Activated B cell treated with CpG ODN at 0.5 μM for 24 hours (primary cell): ENCODE measurements around the gene ASTN1. TPM values are rescaled to one million over a fixed set of nuclear protein-coding genes. Genes with fewer than 3 reads are reported as not detected.

Experiments
- ATAC-seq: fragments of 200-7000 bp; cut with Tn5 transposase; one replicate; pipeline ENCODE4 v1.10.0; 2021; ENCODE audit warnings: low read depth, mild to moderate bottlenecking, moderate library complexity
- CTCF ChIA-PET: fragments of 350-600 bp; sonication (Branson Sonifier 250); formaldehyde crosslinking; loops from one replicate; lab custom pipeline; 2021; ENCODE audit warnings: antibody characterized with exemption; lab: Charles Lee
- POLR2A ChIA-PET: fragments of 350-600 bp; sonication (Branson Sonifier 250); formaldehyde crosslinking; loops from one replicate; lab custom pipeline; 2021; ENCODE audit warnings: antibody characterized with exemption; lab: Charles Lee
- DNase-seq: peaks from one replicate; pipeline ENCODE4 v3.0.0; 2022
- H3K27ac Mint-ChIP-seq: one replicate; pipeline ENCODE4 v1.8.0; 2020; ENCODE audit warnings: mixed read lengths
- H3K27me3 Mint-ChIP-seq: one replicate; pipeline ENCODE4 v1.8.0; 2021; ENCODE audit warnings: mixed read lengths
- H3K36me3 Mint-ChIP-seq: one replicate; pipeline ENCODE4 v1.8.0; 2021; ENCODE audit warnings: low read depth, mixed read lengths
- H3K4me1 Mint-ChIP-seq: one replicate; pipeline ENCODE4 v1.8.0; 2021; ENCODE audit warnings: mixed read lengths
- H3K4me3 Mint-ChIP-seq: one replicate; pipeline ENCODE4 v1.8.0; 2020; ENCODE audit warnings: mild to moderate bottlenecking, mixed read lengths
- H3K9me3 Mint-ChIP-seq: one replicate; pipeline ENCODE4 v1.8.0; 2020; ENCODE audit warnings: mixed read lengths
- intact Hi-C: fragments of 100-400 bp; cut with micrococcal nuclease; formaldehyde crosslinking; loops from one replicate; pipeline ENCODE4 v1.15.1; 2024
- total RNA-seq: library from RNA; stranded (reverse); gene quantifications from 2 replicates; pipeline ENCODE4 v1.2.3, GENCODE V29; 2022
- TF ChIP-seq, protein P1 (sequence below): fragments of 200-600 bp; IDR thresholded peaks from one replicate; pipeline ENCODE4 v1.8.0; 2022; ENCODE audit warnings: antibody characterized with exemption, mild to moderate bottlenecking

ASTN1 gene
- total RNA-seq, 1 donor from 2014 or later, result not detected

DNA sequence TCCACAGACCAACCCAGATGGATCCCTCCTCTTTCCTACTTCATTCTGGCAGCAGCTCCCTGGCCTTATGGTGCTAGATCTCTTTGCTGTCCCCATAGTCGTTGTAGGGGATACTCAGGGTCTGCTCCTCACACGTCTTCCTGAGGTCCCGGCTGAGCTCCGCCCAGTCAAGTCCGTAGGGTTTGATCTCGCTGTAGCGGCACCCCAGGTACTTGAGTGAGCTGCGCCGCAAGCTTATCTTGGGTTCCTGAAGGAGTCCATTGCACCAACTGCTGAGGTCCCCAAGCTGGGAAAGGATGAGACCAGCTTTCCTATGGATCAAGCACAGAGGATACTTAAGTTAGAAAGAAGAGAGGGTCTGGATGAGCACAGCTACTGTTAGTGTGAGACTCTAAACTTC, 300.3 kb downstream of the ASTN1 start:
- Mint-ChIP-seq H3K27me3 (peaks cover 1% of the 10 kb centered on the region), H3K27ac (no peak overlapping the region), H3K4me3 (no peak overlapping the region), H3K9me3 (no peaks in the 10 kb centered on the region), H3K4me1 (no peaks in the 10 kb centered on the region), H3K36me3 (no peaks in the 10 kb centered on the region)
- TF ChIP-seq, protein P1, sequence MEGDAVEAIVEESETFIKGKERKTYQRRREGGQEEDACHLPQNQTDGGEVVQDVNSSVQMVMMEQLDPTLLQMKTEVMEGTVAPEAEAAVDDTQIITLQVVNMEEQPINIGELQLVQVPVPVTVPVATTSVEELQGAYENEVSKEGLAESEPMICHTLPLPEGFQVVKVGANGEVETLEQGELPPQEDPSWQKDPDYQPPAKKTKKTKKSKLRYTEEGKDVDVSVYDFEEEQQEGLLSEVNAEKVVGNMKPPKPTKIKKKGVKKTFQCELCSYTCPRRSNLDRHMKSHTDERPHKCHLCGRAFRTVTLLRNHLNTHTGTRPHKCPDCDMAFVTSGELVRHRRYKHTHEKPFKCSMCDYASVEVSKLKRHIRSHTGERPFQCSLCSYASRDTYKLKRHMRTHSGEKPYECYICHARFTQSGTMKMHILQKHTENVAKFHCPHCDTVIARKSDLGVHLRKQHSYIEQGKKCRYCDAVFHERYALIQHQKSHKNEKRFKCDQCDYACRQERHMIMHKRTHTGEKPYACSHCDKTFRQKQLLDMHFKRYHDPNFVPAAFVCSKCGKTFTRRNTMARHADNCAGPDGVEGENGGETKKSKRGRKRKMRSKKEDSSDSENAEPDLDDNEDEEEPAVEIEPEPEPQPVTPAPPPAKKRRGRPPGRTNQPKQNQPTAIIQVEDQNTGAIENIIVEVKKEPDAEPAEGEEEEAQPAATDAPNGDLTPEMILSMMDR, result no peak
- POLR2A ChIA-PET, result no interaction called here
- DNase-seq (no peak), ATAC-seq (no peak)
- intact Hi-C loops, result no loop called here
- CTCF ChIA-PET, result no interaction called here

DNA sequence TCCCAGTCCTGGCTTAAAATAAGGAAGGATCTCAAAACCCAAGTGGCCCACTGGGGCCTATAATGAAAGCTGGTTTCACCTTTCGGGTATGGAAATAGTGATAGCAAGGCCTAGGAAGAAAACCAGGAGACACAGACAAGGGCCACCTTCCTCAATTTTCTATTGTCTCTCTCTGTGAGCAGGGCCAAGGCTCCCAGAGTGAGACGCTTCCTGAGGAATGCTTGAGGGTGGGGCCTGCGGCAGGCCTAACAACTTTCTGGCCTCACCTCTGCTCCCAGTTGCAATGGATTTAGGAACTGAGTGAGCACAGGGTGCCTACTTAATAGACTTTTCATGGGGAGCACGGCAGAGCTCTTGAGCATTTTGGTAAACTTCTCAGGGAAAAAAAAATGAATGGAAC, 300.9 kb downstream of the ASTN1 start:
- H3K27ac Mint-ChIP-seq, result no peak overlapping the region

DNA sequence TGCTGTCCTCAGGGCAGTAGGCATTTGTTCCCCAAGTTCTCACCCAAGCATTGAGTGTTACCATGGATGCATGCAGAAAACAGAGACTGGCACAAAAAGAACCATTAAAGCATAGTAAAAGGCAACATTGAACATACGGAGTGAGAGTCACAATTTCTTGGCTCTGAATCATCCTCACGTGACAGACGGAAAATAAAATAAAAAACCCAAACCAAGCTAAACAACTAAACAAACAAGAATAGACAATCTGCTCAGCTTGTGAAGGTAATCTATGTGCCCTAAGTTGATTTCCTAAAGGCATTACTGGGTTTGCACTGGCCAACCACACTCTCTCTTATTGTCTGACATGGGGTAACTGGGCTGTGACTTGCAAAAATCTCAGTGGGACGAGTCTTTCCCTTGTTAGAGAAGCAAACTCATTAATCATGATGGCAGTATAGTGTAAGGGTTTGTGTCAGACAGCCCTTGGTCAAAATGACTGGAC, 306.0 kb downstream of the ASTN1 start:
- POLR2A ChIA-PET, result no interaction called here
- CTCF ChIA-PET, result no interaction called here
- H3K36me3 Mint-ChIP-seq, result no peaks in the 10 kb centered on the region
- H3K9me3 Mint-ChIP-seq, result no peaks in the 10 kb centered on the region
- no peaks in the 10 kb centered on the region for H3K4me1 Mint-ChIP-seq
- no peak overlapping the region for H3K27ac Mint-ChIP-seq
- H3K4me3 Mint-ChIP-seq, result no peak overlapping the region
- peaks cover 2% of the 10 kb centered on the region for H3K27me3 Mint-ChIP-seq
- intact Hi-C loops, result no loop called here
- TF ChIP-seq, protein P1, result no peak
- ATAC-seq, result no peak
- DNase-seq, result no peak

More for the DNA sequence above, 300.9 kb downstream of the ASTN1 start:
- ChIA-PET POLR2A (no interaction called here), CTCF (no interaction called here)
- Mint-ChIP-seq H3K9me3 (no peaks in the 10 kb centered on the region), H3K36me3 (no peaks in the 10 kb centered on the region), H3K27me3 (peaks cover 3% of the 10 kb centered on the region), H3K4me1 (no peaks in the 10 kb centered on the region), H3K4me3 (no peak overlapping the region)
- TF ChIP-seq, protein P1, result no peak
- intact Hi-C loops, result no loop called here
- ATAC-seq (no peak), DNase-seq (no peak)

DNA sequence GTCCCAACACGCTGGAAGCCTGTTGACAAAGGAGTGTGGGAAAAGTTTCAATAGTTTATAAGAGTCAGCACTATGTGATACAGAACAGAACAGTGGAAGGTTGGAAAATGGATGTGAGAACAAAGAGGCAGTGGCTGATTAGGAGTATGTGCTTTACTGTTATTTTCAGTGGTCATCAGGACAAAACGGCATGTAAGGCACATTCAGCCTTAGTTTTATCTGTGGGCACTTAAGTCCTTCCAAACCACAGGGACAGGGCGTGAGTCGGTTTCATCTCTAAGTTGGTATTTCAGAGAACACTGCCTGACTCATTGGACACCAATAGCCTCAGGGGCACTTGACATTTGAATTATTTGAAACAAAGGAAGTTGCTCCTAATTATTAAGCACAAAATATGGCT, 306.9 kb downstream of the ASTN1 start:
- no peak overlapping the region for H3K27ac Mint-ChIP-seq
- H3K4me3 Mint-ChIP-seq, result no peak overlapping the region
- no peaks in the 10 kb centered on the region for H3K4me1 Mint-ChIP-seq
- DNase-seq (no peak), ATAC-seq (no peak)
- POLR2A ChIA-PET, result no interaction called here
- no peaks in the 10 kb centered on the region for H3K9me3 Mint-ChIP-seq
- TF ChIP-seq, protein P1, result no peak
- peaks cover 2% of the 10 kb centered on the region for H3K27me3 Mint-ChIP-seq
- CTCF ChIA-PET, result no interaction called here
- intact Hi-C loops, result no loop called here
- H3K36me3 Mint-ChIP-seq, result no peaks in the 10 kb centered on the region

DNA sequence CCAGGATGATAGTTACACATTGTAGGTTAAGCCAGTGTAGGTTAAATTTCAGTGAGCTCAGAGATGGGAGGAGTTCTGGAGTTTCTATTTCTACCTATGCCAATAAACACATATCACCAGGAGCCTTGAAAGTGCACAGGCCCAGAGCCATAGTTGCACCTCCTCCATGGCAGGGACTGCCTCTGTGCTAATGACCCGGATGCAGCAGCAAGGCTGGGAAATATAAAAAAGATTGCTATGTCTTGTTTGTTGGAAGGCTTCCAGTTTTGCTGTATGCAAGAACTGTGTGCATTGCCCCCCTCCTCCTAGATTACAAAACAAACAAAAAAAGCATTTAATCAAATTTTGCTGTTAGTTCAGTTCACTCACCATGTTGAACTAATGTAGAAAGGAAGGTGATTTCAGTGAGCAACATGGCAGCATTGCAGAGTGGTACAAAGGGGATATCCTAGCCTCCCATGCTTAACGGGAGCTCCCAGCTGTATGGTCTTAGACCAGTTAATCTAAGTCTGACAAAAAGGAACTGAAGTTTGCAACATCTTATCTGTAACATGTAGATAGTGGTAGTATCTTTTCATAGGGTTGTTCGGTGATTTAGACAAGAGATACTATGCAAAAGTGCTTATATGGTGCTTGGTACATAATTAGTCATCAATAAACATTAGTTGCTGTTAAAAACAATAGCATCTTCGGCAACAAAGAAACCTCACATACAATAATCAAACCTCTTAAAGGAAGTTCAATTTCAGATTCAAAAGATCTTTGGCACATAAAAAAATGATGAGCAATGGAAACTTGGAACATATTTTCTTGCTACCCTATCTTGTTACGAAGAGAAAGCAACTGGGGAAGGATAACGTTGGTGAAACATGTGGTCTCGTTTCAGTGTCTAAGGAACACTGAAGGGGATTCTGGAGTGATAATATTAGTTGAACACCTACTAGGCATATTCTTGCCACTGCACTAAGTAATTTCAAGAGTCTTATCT, 309.5 kb downstream of the ASTN1 start:
- CTCF ChIA-PET, result no interaction called here
- Mint-ChIP-seq H3K27me3 (peaks cover 2% of the 10 kb centered on the region), H3K4me3 (no peak overlapping the region), H3K9me3 (no peaks in the 10 kb centered on the region), H3K36me3 (no peaks in the 10 kb centered on the region), H3K4me1 (no peaks in the 10 kb centered on the region), H3K27ac (no peak overlapping the region)
- POLR2A ChIA-PET, result no interaction called here
- TF ChIP-seq, protein P1, result no peak
- intact Hi-C loops, result no loop called here
- DNase-seq (no peak), ATAC-seq (no peak)
